ENCODE measurements around the gene TRIM62.

DNA sequence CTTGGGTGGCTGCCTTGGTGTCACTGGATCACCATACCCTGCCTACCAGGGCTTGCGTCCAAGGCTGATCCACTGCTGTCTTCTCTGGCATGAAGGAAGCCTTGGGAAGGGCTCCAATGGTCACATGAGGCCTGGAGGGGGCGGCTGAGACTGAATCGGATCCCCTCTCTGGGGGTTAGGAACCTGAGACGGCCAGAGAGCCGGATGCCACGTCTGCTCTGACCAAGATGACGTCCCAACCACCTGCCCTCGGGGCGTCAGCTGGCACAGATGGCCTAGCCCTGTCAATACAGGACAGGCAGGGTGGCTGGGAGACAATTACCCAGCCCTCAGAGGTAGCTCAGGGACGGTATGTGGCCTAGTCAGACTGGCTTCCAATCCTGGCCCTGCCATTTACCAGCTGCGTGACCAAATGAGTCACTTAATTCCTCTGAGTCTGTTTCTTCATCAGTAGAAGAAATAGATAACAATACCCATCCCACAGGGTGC lies 5.4 kb downstream of the TRIM62 start:
- TF ChIP-seq, protein P1, sequence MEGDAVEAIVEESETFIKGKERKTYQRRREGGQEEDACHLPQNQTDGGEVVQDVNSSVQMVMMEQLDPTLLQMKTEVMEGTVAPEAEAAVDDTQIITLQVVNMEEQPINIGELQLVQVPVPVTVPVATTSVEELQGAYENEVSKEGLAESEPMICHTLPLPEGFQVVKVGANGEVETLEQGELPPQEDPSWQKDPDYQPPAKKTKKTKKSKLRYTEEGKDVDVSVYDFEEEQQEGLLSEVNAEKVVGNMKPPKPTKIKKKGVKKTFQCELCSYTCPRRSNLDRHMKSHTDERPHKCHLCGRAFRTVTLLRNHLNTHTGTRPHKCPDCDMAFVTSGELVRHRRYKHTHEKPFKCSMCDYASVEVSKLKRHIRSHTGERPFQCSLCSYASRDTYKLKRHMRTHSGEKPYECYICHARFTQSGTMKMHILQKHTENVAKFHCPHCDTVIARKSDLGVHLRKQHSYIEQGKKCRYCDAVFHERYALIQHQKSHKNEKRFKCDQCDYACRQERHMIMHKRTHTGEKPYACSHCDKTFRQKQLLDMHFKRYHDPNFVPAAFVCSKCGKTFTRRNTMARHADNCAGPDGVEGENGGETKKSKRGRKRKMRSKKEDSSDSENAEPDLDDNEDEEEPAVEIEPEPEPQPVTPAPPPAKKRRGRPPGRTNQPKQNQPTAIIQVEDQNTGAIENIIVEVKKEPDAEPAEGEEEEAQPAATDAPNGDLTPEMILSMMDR (IDR thresholded peaks at IDR 0.05), result no peak
- TF ChIP-seq ZFX (IDR thresholded peaks at IDR 0.05; ENCODE audit: borderline replicate concordance), result no peak
